GM12878 (cell line): ENCODE results near the gene MGAT3. TPM values are rescaled to one million over a fixed set of nuclear protein-coding genes. Genes with fewer than 3 reads are reported as not detected.

Source experiments
- BACH1 ChIP-seq: fragments of 450-650 bp; IDR thresholded peaks from 2 replicates; pipeline ENCODE4 v1.6.1; 2017; ENCODE audit warnings: mild to moderate bottlenecking, borderline replicate concordance
- CHD1 ChIP-seq: IDR thresholded peaks from 2 replicates; pipeline ENCODE4 v1.6.1; 2012; ENCODE audit warnings: low read depth, low read length, improper control_type of control experiment
- EED ChIP-seq: sonication (generic); IDR thresholded peaks from 2 replicates; pipeline ENCODE4 v1.6.1; 2016; ENCODE audit warnings: antibody characterized with exemption, low read depth
- ESRRA ChIP-seq: IDR thresholded peaks from 2 replicates; pipeline ENCODE4 v1.6.1; 2012; ENCODE audit warnings: mild to moderate bottlenecking, low read length, improper control_type of control experiment
- FOXM1 ChIP-seq: IDR thresholded peaks from 2 replicates; pipeline ENCODE4 v1.6.1; 2012; ENCODE audit warnings: low read depth, mild to moderate bottlenecking, inconsistent platforms, low read length, moderate library complexity
- HDGF ChIP-seq: fragments of 450-650 bp; IDR thresholded peaks from 2 replicates; pipeline ENCODE4 v1.6.1; 2016; ENCODE audit warnings: antibody characterized with exemption
- MEF2A ChIP-seq: IDR thresholded peaks from 2 replicates; pipeline ENCODE4 v1.6.1; 2011; ENCODE audit warnings: low read depth, mild to moderate bottlenecking, low read length, moderate library complexity; ENCODE audit not compliant: insufficient read depth
- MTA3 ChIP-seq: IDR thresholded peaks from 2 replicates; pipeline ENCODE4 v1.6.1; 2012; ENCODE audit warnings: low read length, inconsistent platforms, borderline replicate concordance
- NBN ChIP-seq: fragments of 450-650 bp; IDR thresholded peaks from 2 replicates; pipeline ENCODE4 v1.6.1; 2016
- NR2F1 ChIP-seq: fragments of 450-650 bp; conservative IDR thresholded peaks from 2 replicates; pipeline ENCODE4 v1.6.1; 2017; ENCODE audit warnings: mild to moderate bottlenecking
- PAX8 ChIP-seq: fragments of 450-650 bp; IDR thresholded peaks from 2 replicates; pipeline ENCODE4 v1.6.1; 2017; ENCODE audit warnings: mild to moderate bottlenecking, moderate library complexity
- POLR2A ChIP-seq: IDR thresholded peaks from 2 replicates; pipeline ENCODE4 v1.6.1; 2011; ENCODE audit warnings: low read depth, mild to moderate bottlenecking, low read length
- POLR2AphosphoS5 ChIP-seq: IDR thresholded peaks from 2 replicates; pipeline ENCODE4 v1.6.1; 2011; ENCODE audit warnings: mild to moderate bottlenecking, low read length, inconsistent platforms
- SMAD1 ChIP-seq: fragments of 450-650 bp; IDR thresholded peaks from 2 replicates; pipeline ENCODE4 v1.6.1; 2018; ENCODE audit warnings: mild to moderate bottlenecking, low read depth; ENCODE audit not compliant: partially characterized antibody
- SMC3 ChIP-seq: IDR thresholded peaks from 2 replicates; pipeline ENCODE4 v1.6.1; 2011; ENCODE audit warnings: low read length, improper control_type of control experiment, borderline replicate concordance
- SPI1 ChIP-seq: IDR thresholded peaks from 2 replicates; pipeline ENCODE4 v1.6.1; 2011; ENCODE audit warnings: low read depth, mild to moderate bottlenecking, low read length, moderate library complexity, borderline replicate concordance; ENCODE audit not compliant: insufficient read depth
- TCF3 ChIP-seq: IDR thresholded peaks from 2 replicates; pipeline ENCODE4 v1.6.1; 2012; ENCODE audit warnings: low read depth, mild to moderate bottlenecking, low read length, borderline replicate concordance; ENCODE audit not compliant: insufficient read depth
- ZNF207 ChIP-seq: fragments of 450-650 bp; IDR thresholded peaks from 2 replicates; pipeline ENCODE4 v1.6.1; 2014; ENCODE audit warnings: antibody characterized with exemption, mild to moderate bottlenecking, borderline replicate concordance
- ZNF217 ChIP-seq: fragments of 450-650 bp; IDR thresholded peaks from 2 replicates; pipeline ENCODE4 v1.6.1; 2017; ENCODE audit warnings: antibody characterized with exemption, mild to moderate bottlenecking
- ZNF384 ChIP-seq: IDR thresholded peaks from 2 replicates; pipeline ENCODE4 v1.6.1; 2012; ENCODE audit warnings: low read depth, mild to moderate bottlenecking, low read length, improper control_type of control experiment, borderline replicate concordance
- ZZZ3 ChIP-seq: IDR thresholded peaks from 2 replicates; pipeline ENCODE4 v1.6.1; 2011; ENCODE audit warnings: low read depth; ENCODE audit not compliant: control insufficient read depth, insufficient read length
- polyA plus RNA-seq, 11 experiments: library from polyadenylated mRNA; depleted of rRNA in 4 of 11; unstranded in 6 of 11; stranded (reverse) in 5 of 11; fragments of >200 nt; fragmentation: Nextera tagmentation in 4 of 11; fragmentation: Illumina TruSeq in 1 of 11; extraction: Ambion mirVana in 4 of 11; extraction: Trizol in 1 of 11; gene quantifications; 1 replicate in 1 of 11; 2 replicates in 10 of 11; pipeline versions ENCODE4 v1.2.1 to v1.2.3, GENCODE V29; 2011 to 2016; ENCODE audit warnings: inconsistent platforms in 2 of 11, missing spikeins in 2 of 11, low read depth in 1 of 11
- total RNA-seq, 4 experiments: library from RNA; depleted of rRNA in 3 of 4; stranded (reverse); fragments of >200 nt in 3 of 4; fragmentation: Illumina TruSeq in 1 of 4; extraction: Trizol in 1 of 4; gene quantifications; 2 replicates each; pipeline versions ENCODE4 v1.2.1 to v1.2.3, GENCODE V29; 2013 to 2021
- TF ChIP-seq, protein P1 (sequence below): IDR thresholded peaks from 2 replicates; pipeline ENCODE4 v1.6.1; 2011; ENCODE audit warnings: mild to moderate bottlenecking, low read depth, low read length, moderate library complexity; ENCODE audit not compliant: insufficient replicate concordance
- TF ChIP-seq, protein P2 (sequence below): fragments of 450-650 bp; IDR thresholded peaks from 2 replicates; pipeline ENCODE4 v1.6.1; 2016; ENCODE audit warnings: mild to moderate bottlenecking
- TF ChIP-seq, protein P3 (sequence below): fragments of 450-650 bp; IDR thresholded peaks from 2 replicates; pipeline ENCODE4 v1.6.1; 2018; ENCODE audit warnings: borderline replicate concordance, mild to moderate bottlenecking; ENCODE audit not compliant: partially characterized antibody
- TF ChIP-seq, protein P4 (sequence below): IDR thresholded peaks from 2 replicates; pipeline ENCODE4 v1.6.1; 2012; ENCODE audit warnings: low read depth, low read length, improper control_type of control experiment

Gene MGAT3
- total and polyA plus RNA-seq, 10 of the 15 experiments (the other 5 are each of a cell fraction or from before 2014, with no cell fraction given), result 0.32 to 40.2 (median 11.9) TPM

DNA sequence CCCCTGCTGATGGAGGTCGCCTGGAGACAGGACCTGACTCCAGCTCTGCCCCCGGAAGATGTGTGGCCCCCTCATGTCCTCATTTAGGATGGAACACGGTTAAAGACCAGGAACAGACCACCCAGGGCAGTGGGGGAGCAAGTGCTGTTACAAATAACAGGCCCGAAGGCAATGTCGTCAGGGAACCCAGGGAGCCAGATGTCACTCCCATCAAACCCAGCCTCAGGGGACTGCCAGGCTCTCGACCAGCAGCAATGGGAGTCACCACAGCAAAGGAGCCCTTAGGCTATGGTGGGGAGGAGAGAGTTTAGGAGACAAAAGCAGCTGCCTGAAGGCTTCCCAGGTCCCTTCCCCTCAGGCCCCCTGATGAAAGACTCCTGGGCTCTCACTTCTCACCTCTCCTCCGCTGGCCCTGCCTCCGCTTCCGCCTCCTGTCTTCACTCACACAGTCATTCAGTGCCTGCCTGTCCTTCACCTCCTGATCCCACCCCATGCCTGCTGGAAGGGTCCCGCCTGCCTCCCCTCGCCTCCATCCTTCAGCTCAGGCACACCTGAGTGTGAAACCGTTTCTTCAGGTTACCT, 71.4 kb downstream of the MGAT3 start (continued):
- TF ChIP-seq, protein P1, sequence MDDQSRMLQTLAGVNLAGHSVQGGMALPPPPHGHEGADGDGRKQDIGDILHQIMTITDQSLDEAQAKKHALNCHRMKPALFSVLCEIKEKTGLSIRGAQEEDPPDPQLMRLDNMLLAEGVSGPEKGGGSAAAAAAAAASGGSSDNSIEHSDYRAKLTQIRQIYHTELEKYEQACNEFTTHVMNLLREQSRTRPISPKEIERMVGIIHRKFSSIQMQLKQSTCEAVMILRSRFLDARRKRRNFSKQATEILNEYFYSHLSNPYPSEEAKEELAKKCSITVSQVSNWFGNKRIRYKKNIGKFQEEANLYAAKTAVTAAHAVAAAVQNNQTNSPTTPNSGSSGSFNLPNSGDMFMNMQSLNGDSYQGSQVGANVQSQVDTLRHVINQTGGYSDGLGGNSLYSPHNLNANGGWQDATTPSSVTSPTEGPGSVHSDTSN, result peak; percentile 55
- TF ChIP-seq MEF2A, result no peak
- no peak for TF ChIP-seq ESRRA
- peak; percentile 29; the same call in 1 of the 2 replicates for TF ChIP-seq EED
- TF ChIP-seq, protein P2, sequence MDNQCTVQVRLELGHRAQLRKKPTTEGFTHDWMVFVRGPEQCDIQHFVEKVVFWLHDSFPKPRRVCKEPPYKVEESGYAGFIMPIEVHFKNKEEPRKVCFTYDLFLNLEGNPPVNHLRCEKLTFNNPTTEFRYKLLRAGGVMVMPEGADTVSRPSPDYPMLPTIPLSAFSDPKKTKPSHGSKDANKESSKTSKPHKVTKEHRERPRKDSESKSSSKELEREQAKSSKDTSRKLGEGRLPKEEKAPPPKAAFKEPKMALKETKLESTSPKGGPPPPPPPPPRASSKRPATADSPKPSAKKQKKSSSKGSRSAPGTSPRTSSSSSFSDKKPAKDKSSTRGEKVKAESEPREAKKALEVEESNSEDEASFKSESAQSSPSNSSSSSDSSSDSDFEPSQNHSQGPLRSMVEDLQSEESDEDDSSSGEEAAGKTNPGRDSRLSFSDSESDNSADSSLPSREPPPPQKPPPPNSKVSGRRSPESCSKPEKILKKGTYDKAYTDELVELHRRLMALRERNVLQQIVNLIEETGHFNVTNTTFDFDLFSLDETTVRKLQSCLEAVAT, result peak; percentile 40; the same call in 1 of the 2 replicates
- TF ChIP-seq, protein P3, sequence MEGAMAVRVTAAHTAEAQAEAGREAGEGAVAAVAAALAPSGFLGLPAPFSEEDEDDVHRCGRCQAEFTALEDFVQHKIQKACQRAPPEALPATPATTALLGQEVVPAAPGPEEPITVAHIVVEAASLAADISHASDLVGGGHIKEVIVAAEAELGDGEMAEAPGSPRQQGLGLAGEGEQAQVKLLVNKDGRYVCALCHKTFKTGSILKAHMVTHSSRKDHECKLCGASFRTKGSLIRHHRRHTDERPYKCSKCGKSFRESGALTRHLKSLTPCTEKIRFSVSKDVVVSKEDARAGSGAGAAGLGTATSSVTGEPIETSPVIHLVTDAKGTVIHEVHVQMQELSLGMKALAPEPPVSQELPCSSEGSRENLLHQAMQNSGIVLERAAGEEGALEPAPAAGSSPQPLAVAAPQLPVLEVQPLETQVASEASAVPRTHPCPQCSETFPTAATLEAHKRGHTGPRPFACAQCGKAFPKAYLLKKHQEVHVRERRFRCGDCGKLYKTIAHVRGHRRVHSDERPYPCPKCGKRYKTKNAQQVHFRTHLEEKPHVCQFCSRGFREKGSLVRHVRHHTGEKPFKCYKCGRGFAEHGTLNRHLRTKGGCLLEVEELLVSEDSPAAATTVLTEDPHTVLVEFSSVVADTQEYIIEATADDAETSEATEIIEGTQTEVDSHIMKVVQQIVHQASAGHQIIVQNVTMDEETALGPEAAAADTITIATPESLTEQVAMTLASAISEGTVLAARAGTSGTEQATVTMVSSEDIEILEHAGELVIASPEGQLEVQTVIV, result no peak
- TF ChIP-seq POLR2A, result peak; percentile 77
- TF ChIP-seq BACH1, result peak; percentile 5; the same call in 1 of the 2 replicates
- TF ChIP-seq, protein P4, sequence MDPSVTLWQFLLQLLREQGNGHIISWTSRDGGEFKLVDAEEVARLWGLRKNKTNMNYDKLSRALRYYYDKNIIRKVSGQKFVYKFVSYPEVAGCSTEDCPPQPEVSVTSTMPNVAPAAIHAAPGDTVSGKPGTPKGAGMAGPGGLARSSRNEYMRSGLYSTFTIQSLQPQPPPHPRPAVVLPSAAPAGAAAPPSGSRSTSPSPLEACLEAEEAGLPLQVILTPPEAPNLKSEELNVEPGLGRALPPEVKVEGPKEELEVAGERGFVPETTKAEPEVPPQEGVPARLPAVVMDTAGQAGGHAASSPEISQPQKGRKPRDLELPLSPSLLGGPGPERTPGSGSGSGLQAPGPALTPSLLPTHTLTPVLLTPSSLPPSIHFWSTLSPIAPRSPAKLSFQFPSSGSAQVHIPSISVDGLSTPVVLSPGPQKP, result no peak
- TF ChIP-seq SMAD1, result no peak
- TF ChIP-seq TCF3, result no peak
- TF ChIP-seq ZZZ3, result no peak
- no peak for TF ChIP-seq CHD1
- TF ChIP-seq SMC3, result no peak
- peak; percentile 50 for TF ChIP-seq NBN
- peak; percentile 41; the same call in 1 of the 2 replicates for TF ChIP-seq NR2F1
- TF ChIP-seq SPI1, result no peak
- no peak for TF ChIP-seq ZNF384
- no peak for TF ChIP-seq PAX8
- TF ChIP-seq MTA3, result no peak
- TF ChIP-seq HDGF, result peak; percentile 96; the same call in 1 of the 2 replicates
- TF ChIP-seq ZNF207, result no peak
- no peak for TF ChIP-seq ZNF217
- TF ChIP-seq POLR2AphosphoS5, result no peak; the same call in 1 of the 2 replicates
- no peak for TF ChIP-seq FOXM1
